Measurements from ENCODE around the gene NLRP14.

Gene NLRP14

DNA sequence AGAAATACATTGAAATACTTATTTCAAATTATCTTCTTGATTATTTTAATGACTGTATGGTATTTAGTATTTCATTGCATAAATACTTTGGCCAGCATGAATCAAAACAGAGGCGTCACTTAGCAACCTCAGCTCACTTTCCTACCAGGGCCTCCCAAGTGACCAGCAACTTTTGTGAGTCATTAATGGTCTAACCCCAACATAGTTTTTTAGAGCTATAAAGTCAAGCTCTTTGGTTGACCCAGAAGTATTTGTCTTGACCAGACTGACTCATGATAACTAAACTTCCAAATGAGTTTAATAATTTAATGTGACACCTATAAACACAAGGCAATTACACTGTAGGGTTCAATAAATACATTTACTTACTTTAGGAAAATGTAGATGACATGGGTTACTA lies 40.6 kb downstream of the NLRP14 start:
- DNase-seq: no peak

DNA sequence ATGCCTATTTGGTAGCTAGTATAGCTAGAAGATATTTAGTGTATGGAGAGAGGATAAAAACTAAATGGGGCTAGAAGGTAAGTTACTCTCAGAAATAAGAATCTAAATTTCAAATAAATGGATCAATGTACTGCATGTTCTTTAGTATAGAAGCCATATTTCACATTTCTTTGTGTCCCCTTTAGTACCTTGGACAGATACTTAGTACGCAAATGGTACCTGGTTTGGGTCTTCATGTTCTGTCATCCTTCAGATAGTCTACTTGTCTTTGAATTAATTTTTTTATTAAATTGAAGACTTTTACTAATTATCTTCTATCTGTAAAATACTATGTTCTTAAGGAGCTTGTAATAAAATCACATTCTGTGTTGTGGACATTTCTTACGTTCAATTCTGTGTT lies 42.3 kb downstream of the NLRP14 start:
- DNase-seq: no peak

DNA sequence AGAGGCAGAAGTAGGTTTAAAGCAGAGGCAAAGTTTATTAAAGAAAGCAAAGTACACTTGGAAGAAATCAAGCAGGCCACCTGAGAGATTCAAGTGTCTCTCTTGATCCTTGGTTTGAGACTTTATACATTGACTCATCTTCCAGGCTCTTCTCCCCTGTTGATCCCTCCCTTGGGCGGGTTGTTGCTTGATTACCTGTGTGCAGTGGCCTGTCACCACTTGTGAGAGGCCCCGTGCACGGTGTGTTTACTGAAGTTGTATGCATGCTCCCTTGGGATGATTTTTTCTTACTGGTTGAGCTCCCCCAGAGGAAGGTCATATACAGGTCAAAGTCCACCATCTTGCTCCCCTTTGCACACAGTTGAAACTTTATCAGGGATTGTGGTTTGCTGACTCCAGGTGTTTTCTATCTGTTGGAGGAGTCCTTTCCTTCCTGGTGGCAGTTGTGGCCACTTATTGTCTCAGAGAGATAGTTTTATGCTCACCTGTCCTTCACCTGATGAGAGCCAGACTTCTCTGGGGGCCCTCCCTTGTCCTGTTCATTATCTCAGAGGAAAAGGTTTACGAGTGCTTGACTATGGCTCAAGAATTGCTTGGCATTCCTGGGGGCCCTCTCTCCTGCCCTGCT lies 52.2 kb downstream of the NLRP14 start:
- no peak for DNase-seq

DNA sequence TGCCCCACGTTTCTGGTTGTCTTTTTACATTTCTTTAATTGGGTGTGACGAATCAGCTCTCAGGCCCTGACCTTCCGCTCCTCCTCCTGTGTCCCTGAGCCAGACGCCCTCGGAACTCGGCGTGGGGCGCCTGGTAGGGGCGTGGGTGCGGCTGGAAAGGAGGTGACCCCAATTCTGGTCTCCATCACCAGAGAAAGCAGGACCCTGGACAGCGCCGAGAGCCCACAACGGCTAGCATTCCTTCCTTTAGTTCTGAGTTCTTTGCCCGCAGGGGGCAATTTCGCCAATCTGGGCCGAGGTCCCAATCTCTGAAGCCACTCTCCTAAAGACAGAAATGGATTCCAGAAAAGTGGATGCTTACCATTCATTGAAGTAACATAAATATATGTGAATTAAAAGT lies 56.8 kb downstream of the NLRP14 start:
- no peak for DNase-seq

DNA sequence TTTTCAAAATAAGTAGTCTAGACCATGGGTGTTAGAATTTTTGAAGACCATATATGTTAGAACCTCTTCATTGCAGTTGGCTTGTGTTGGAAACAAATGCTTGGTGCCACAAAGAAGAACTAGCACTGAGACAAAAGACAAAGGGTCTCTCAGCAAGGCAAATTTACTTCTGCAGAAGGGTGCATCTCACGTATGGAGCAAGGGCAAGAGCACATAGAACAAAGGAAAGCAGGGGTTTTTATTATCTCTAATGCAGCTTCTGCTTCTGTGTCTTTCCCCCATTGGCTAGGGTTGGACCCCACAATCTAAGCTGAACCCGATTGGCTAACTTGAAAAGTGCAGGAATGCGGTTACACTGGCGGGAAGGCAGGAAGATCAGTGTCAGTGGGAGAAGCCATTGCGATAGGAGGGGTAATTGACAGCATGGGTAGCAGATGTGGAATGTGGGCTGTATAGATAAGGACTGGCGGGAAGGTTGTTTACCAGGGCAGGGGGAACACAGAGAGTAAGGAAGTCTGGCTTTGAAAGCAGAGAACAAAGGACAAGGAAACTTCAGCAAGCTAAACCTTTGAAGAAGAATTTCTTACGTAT lies 59.4 kb downstream of the NLRP14 start:
- no peak for DNase-seq

DNA sequence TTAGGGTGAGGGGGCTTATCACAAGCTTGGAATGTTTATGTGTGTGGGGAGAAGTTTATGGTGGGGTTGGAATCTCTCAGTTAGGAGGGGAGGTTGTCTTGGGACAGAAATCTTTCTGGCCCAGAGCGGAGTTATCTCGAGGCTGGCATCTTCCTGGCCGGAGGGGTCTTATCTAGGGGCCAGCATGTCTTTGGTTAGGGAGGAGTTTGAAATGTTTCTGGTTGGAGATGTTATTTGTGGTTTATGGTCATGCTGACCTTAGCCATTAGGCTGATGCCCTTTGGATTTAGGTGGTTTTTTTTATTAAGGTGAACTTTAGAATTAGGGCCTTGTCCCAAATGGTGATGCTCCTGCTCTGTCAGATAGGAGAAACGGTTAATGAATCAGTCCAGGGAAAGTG lies 60.6 kb downstream of the NLRP14 start:
- DNase-seq: no peak

DNA sequence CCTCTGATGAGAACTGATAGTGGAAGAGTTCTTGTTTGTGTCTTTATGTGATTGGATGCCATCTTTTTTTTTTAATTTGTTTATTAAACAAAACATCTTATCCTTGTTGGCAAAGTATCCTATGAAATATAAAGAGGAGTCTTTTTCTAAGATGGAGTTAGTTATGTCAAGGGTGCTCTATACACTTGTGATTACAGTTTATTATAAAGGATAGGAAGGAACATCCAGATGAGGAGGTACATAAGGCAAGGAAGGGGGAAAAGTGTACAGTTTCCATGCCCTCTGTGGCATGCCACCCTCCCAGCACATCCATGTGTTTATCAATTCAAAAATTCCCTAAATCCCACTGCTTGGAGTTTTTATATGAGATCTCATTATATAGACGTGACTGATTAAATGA lies 61.2 kb downstream of the NLRP14 start:
- no peak for DNase-seq

DNA sequence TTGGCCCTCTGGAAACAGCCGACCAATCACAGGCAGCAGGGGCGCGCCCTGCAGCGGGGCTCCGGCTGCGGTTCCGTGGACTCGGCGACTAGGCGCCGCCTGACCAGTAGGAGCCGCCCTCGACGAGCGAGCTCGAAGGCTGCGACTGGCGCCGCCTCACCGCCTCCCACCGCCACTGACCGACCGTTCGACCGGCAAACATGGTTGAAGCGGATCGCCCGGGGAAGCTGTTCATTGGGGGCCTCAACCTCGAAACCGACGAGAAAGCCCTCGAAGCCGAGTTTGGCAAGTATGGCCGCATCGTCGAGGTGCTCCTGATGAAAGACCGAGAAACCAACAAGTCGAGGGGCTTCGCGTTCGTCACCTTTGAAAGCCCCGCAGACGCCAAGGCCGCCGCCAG lies 68.6 kb downstream of the NLRP14 start, which contains the start of gene RBMXL2:
Gene RBMXL2, plus strand, starts transcription at position 78 of the 400 bp plus-strand sequence. Its CDS starts 123 bp downstream, at position 201.
- DNase-seq: no peak

DNA sequence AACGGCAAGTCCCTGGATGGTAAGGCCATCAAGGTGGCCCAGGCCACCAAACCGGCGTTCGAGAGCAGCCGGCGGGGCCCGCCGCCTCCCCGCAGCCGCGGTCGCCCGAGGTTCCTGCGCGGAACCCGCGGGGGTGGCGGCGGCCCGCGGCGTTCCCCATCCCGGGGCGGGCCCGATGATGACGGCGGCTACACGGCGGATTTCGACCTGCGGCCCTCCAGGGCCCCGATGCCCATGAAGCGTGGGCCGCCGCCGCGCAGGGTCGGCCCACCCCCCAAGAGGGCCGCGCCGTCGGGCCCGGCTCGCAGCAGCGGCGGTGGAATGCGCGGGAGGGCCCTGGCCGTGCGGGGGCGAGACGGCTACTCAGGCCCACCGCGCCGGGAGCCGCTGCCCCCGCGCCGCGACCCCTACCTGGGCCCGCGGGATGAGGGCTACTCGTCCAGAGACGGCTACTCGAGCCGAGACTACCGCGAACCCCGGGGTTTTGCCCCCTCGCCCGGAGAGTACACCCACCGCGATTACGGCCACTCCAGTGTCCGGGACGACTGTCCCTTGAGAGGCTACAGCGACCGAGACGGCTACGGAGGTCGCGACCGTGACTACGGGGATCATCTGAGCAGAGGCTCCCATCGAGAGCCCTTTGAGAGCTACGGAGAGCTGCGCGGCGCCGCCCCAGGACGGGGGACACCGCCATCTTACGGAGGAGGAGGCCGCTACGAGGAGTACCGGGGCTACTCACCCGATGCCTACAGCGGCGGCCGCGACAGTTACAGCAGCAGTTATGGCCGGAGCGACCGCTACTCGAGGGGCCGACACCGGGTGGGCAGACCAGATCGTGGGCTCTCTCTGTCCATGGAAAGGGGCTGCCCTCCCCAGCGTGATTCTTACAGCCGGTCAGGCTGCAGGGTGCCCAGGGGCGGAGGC lies 69.3 kb downstream of the NLRP14 start:
- DNase-seq: no peak

DNA sequence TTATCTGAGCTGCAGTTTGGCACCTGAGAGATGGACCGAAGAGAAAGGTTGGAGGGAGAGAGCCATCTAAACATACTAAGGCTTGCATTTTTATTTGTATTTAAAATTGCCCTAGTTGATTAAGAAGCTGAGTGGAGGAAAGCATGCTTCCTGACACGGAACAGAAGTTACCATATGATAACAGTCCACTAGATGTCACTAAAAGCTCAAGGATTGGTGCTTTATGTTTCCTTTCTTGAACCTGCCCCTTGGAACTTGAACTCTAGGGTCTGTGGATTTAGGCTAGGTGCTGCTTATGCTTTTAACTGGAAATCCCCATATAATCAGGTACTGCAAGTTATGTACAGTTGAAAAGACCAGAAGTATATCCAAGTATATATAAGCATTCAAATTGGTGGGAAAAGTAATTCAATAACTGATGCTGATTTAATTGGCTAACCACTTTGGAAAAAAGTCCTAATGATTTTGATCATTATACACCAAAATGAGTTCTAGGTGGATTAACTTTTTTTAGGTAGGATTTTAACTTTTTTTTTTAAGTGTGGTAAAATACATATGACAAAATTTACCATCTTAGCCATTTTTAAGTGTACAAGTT lies 78.1 kb downstream of the NLRP14 start:
- peak; percentile 8 for DNase-seq

DNA sequence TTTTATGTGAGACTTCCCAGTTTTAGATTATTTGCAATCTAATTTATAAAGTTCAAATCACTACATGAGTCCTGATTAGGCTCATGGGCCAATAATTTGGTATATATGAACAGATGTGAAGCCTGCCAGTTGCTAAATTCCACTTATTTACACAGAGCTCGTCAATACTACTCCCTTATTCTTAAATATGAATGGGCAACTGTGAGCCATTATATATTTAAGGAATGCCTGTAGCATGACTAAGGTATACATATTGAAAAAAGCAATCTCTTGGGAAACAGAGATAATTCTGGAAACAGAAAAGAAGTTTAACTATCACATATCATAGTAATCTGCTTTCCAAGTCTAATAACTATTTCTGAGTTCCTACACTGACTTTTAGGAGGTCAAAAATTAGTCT lies 95.5 kb downstream of the NLRP14 start:
- no peak for DNase-seq

DNA sequence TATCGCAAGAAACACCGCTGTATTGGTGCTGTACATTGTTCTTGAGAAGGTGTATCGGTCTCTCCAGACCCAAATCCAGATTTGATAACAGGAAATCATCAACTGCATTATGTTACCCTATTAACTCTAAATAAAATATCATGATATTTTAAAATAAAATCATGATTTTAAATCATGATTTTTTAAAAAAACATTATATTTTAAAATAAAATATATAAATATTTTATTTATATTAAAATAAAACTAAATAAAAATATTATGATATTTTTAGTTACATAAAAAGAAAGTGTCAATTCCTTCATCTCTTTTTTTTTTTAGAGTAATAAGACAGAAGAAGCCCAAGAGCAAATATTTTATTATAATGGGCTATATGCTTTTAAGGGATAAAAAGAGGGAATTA lies 96.1 kb downstream of the NLRP14 start:
- no peak for DNase-seq
